ENCODE measurements around the gene ZBED6. TPM values are rescaled to one million over a fixed set of nuclear protein-coding genes. Genes with fewer than 3 reads are reported as not detected.
"Not testable (repeated sequence)": the region's sequence is repeated elsewhere in the genome, so short reads cannot be mapped to it uniquely, and the experiment has no call there.

ZBED6 gene
- total and polyA plus RNA-seq, 2 experiments from 2014 or later, result 1.7 to 28.7 TPM

GRCh38 chr1:203791498-203791897, 3.9 kb upstream of the ZBED6 start:
- TF ChIP-seq EZH2phosphoT487 (IDR thresholded peaks at IDR 0.05; ENCODE audit: insufficient read depth, low read depth) (no peak), EZH2 (IDR thresholded peaks at IDR 0.05; ENCODE audit: insufficient read depth, poor library complexity, severe bottlenecking) (no peak)
- in situ Hi-C loops (cut with MboI), result no loop called here

GRCh38 chr1:203792486-203792885, 2.9 kb upstream of the ZBED6 start:
- Histone ChIP-seq H3K9me3 (ENCODE audit: low read depth) (no peaks in the 10 kb centered on the region), H3K27ac (no peak overlapping the region), H4K20me1 (ENCODE audit: insufficient read depth) (peaks cover 3% of the 10 kb centered on the region; the same call in 1 of the 2 replicates), H3K9ac (no peak overlapping the region), H2AFZ (no peak overlapping the region), H3F3A (ENCODE audit: insufficient read depth) (peaks cover 12% of the 10 kb centered on the region), H3K9me2 (ENCODE audit: insufficient read depth) (no peaks in the 10 kb centered on the region), H3K4me3 (no peak overlapping the region), H3K4me1 (ENCODE audit: insufficient read depth) (peaks cover 12% of the 10 kb centered on the region), H3K4me2 (ENCODE audit: unreplicated experiment) (no peak overlapping the region), H3K27me3 (replicated peaks; ENCODE audit: insufficient read depth) (no peaks in the 10 kb centered on the region), H3K36me3 (ENCODE audit: low read depth) (0 out of 2 replicates have a peak, but pooled peaks cover 4% of the 10 kb centered on the region), H3K79me2 (ENCODE audit: insufficient read depth) (peaks cover 16% of the 10 kb centered on the region)
- in situ Hi-C loops (cut with MboI), result no loop called here
- TF ChIP-seq EZH2phosphoT487 (IDR thresholded peaks at IDR 0.05; ENCODE audit: insufficient read depth, low read depth) (no peak), EZH2 (IDR thresholded peaks at IDR 0.05; ENCODE audit: insufficient read depth, poor library complexity, severe bottlenecking) (no peak)
- DNase-seq, result no peak
- WGBS, 2 experiments (ENCODE audit: low coverage in 1 of 2, low lambda C conversion rate in 2 of 2, missing lambda C conversion rate in 2 of 2), result 91 to 95% methylated on average over 2 of the region's 2 CpGs

More at GRCh38 chr1:203791498-203791897, 3.9 kb upstream of the ZBED6 start:
- Histone ChIP-seq H3K27ac (no peak overlapping the region), H3K4me1 (ENCODE audit: insufficient read depth) (peaks cover 4% of the 10 kb centered on the region), H3K4me2 (ENCODE audit: unreplicated experiment) (no peak overlapping the region), H3K9me2 (ENCODE audit: insufficient read depth) (no peaks in the 10 kb centered on the region), H3K79me2 (ENCODE audit: insufficient read depth) (peaks cover 6% of the 10 kb centered on the region), H3K9me3 (ENCODE audit: low read depth) (no peaks in the 10 kb centered on the region), H3K36me3 (ENCODE audit: low read depth) (no peaks in the 10 kb centered on the region), H3K9ac (no peak overlapping the region), H3F3A (ENCODE audit: insufficient read depth) (peaks cover 2% of the 10 kb centered on the region), H2AFZ (no peak overlapping the region), H3K27me3 (replicated peaks; ENCODE audit: insufficient read depth) (no peaks in the 10 kb centered on the region), H4K20me1 (ENCODE audit: insufficient read depth) (no peaks in the 10 kb centered on the region), H3K4me3 (no peak overlapping the region)
- 61 to 66% methylated on average over 3 of the region's 3 CpGs for WGBS, 2 experiments (ENCODE audit: low coverage in 1 of 2, low lambda C conversion rate in 2 of 2, missing lambda C conversion rate in 2 of 2)
- DNase-seq, result peak; percentile 28

- H3K27ac ChIP-seq; H4K20me1 ChIP-seq (ENCODE audit: insufficient read depth); H3K4me2 ChIP-seq (ENCODE audit: unreplicated experiment); H3K9ac ChIP-seq; H3K9me3 ChIP-seq (ENCODE audit: low read depth); H3K27me3 ChIP-seq (replicated peaks; ENCODE audit: insufficient read depth); in situ Hi-C loops (cut with MboI); H3K9me2 ChIP-seq (ENCODE audit: insufficient read depth); H2AFZ ChIP-seq; H3K4me3 ChIP-seq; DNase-seq: not testable (repeated sequence)
- 85 to 90% methylated on average over 7 of the region's 7 CpGs for WGBS, 2 experiments (ENCODE audit: low coverage in 1 of 2, low lambda C conversion rate in 2 of 2, missing lambda C conversion rate in 2 of 2)
- peaks cover 27% of the 10 kb centered on the region for H3K79me2 ChIP-seq (ENCODE audit: insufficient read depth)
- peaks cover 15% of the 10 kb centered on the region; the same call in 1 of the 2 replicates for H3K36me3 ChIP-seq (ENCODE audit: low read depth)
- H3F3A ChIP-seq (ENCODE audit: insufficient read depth), result peaks cover 12% of the 10 kb centered on the region
- peaks cover 21% of the 10 kb centered on the region for H3K4me1 ChIP-seq (ENCODE audit: insufficient read depth)
These were observed 1.9 kb upstream of the ZBED6 start for GRCh38 chr1:203793561-203793960.

GRCh38 chr1:203794764-203795440, 521 bp upstream of the ZBED6 start:
- in situ Hi-C loops (cut with MboI), result no loop called here

More at GRCh38 chr1:203794764-203795440, 521 bp upstream of the ZBED6 start:
- Histone ChIP-seq H2AFZ (peak overlapping the region; percentile 96), H3K4me2 (ENCODE audit: unreplicated experiment) (peak overlapping the region; percentile 92), H3K4me3 (peak overlapping the region; percentile 99), H3K27me3 (replicated peaks; ENCODE audit: insufficient read depth) (no peaks in the 10 kb centered on the region), H3K79me2 (ENCODE audit: insufficient read depth) (peaks cover 40% of the 10 kb centered on the region), H3K27ac (peak overlapping the region; percentile 97), H3K4me1 (ENCODE audit: insufficient read depth) (peaks cover 35% of the 10 kb centered on the region), H3K36me3 (ENCODE audit: low read depth) (peaks cover 23% of the 10 kb centered on the region; the same call in 1 of the 2 replicates), H3K9ac (peak overlapping the region; percentile 99), H3F3A (ENCODE audit: insufficient read depth) (peaks cover 13% of the 10 kb centered on the region), H3K9me2 (ENCODE audit: insufficient read depth) (no peaks in the 10 kb centered on the region), H4K20me1 (ENCODE audit: insufficient read depth) (peaks cover 23% of the 10 kb centered on the region; the same call in 1 of the 2 replicates), H3K9me3 (ENCODE audit: low read depth) (no peaks in the 10 kb centered on the region)
- TF ChIP-seq EZH2 (IDR thresholded peaks at IDR 0.05; ENCODE audit: insufficient read depth, poor library complexity, severe bottlenecking), result no peak
- no peak for TF ChIP-seq EZH2phosphoT487 (IDR thresholded peaks at IDR 0.05; ENCODE audit: insufficient read depth, low read depth)
- 51 to 52% methylated on average over 19 of the region's 19 CpGs for WGBS, 2 experiments (ENCODE audit: low coverage in 1 of 2, low lambda C conversion rate in 2 of 2, missing lambda C conversion rate in 2 of 2)
- no peak for DNase-seq
